ENCODE results near the gene PPP2R5B.

The PPP2R5B gene

GRCh38 chr11:64913171-64913727, 11.2 kb upstream of the PPP2R5B start:
- Mint-ChIP-seq H3K27ac (no peak overlapping the region), H3K36me3 (ENCODE audit: low read depth) (peaks cover 21% of the 10 kb centered on the region), H3K27me3 (ENCODE audit: low read depth) (no peaks in the 10 kb centered on the region), H3K4me1 (peaks cover 9% of the 10 kb centered on the region), H3K9me3 (no peaks in the 10 kb centered on the region), H3K4me3 (peak overlapping the region in 2 of 3 experiments; percentile 46 to 64)
- no peak for TF ChIP-seq CTCF (IDR thresholded peaks at IDR 0.05; ENCODE audit: unreplicated experiment in 3 of 3)

GRCh38 chr11:64914123-64914522, 10.4 kb upstream of the PPP2R5B start:
- no peak overlapping the region for H3K27ac Mint-ChIP-seq
- H3K9me3 Mint-ChIP-seq, result no peaks in the 10 kb centered on the region
- peak overlapping the region; percentile 59 to 79 (median 67) for H3K4me3 Mint-ChIP-seq
- peaks cover 18% of the 10 kb centered on the region for H3K36me3 Mint-ChIP-seq (ENCODE audit: low read depth)
- no peak for TF ChIP-seq CTCF (IDR thresholded peaks at IDR 0.05; ENCODE audit: unreplicated experiment in 3 of 3)
- H3K27me3 Mint-ChIP-seq (ENCODE audit: low read depth), result no peaks in the 10 kb centered on the region
- H3K4me1 Mint-ChIP-seq, result peaks cover 9% of the 10 kb centered on the region

DNA sequence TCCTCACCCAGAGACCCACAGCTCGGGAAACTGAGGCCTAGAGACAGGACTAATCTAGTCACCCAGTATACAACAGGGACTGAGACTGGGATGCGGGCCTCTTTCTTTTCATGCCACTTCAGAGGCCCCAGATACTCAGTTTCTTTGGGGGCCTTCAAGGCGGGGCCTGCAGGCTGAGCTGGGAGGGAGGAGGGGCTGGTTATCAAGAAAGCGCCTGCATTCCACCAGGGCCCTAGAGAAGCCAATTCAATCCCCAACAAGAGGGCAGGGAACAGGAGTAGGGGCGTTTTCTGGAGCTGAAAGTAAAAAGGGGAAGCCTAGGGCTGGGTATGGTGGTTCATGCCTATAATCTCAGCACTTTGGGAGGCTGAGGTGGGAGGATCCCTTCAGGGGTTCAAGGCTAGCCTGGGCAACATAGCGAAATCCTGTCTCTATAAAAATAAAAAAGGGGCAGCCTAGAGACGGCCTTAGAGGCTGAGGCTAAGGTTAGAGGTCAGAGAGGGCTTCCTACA, 9.1 kb upstream of the PPP2R5B start:
- peaks cover 18% of the 10 kb centered on the region for H3K36me3 Mint-ChIP-seq (ENCODE audit: low read depth)
- H3K9me3 Mint-ChIP-seq, result no peaks in the 10 kb centered on the region
- no peak overlapping the region for H3K27ac Mint-ChIP-seq
- TF ChIP-seq CTCF (IDR thresholded peaks at IDR 0.05; ENCODE audit: unreplicated experiment in 3 of 3), result no peak
- H3K4me1 Mint-ChIP-seq, result peaks cover 15% of the 10 kb centered on the region
- H3K27me3 Mint-ChIP-seq (ENCODE audit: low read depth), result no peaks in the 10 kb centered on the region
- peak overlapping the region; percentile 90 to 92 (median 91) for H3K4me3 Mint-ChIP-seq

- Mint-ChIP-seq H3K27me3 (ENCODE audit: low read depth) (no peaks in the 10 kb centered on the region), H3K4me1 (peaks cover 15% of the 10 kb centered on the region), H3K36me3 (ENCODE audit: low read depth) (peaks cover 15% of the 10 kb centered on the region), H3K9me3 (no peaks in the 10 kb centered on the region), H3K27ac (peak overlapping the region; percentile 98 to 99 (median 99)), H3K4me3 (peak overlapping the region; percentile 90 to 92 (median 91))
- TF ChIP-seq CTCF (IDR thresholded peaks at IDR 0.05; ENCODE audit: unreplicated experiment in 3 of 3), result no peak
Measured at GRCh38 chr11:64916040-64916774, 8.3 kb upstream of the PPP2R5B start.

DNA sequence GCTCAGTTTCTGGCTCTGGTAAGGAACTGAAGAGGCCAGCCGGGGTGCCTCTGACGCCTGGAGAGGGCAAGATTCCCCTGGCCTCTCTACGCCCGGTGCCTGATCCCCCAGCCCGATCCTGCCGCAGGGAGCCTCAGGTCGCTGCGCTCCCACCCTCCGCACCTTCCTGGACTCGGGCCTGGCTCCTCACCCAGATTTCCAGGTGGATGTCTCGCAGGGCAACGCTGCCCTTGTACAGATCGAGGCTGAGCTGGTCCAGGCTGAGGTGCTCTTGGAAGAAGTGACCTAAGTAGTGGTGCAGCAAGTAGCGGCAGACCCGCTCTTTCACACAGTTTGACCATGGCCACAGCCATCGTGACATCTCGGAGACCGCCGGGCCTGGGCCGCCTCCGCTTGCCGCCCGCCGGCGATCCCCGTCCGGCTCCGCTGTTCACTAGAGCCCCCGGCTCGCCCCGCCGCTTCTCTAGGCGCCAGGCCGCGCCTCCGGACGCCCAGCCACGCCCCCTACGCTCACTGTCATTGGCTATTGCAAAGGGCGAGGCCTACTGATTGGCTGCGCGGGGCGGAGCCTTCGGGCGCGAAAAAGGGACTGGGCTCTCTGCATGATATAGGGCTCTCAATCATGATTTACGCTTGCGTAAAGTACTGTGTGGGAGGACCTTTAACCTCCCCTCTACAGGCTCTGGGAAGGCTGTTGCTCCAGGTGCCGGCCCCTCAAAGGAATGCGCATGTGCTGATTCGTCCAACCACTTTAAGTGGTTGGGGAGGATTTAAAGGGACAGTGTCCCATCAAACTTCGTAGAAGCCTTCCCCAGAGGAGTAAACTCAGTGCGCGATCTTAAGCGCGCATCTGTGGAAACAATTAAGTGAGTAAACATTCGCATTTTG, 7.5 kb upstream of the PPP2R5B start, which contains the start of gene ATG2A:
Gene ATG2A (minus strand): TSS at position 435 of the 888 bp plus-strand sequence. CDS start 74 bp downstream, at position 361.
- Mint-ChIP-seq H3K4me3 (peak within 1 kb of the TSS; percentile 90 to 92 (median 91)), H3K27me3 (ENCODE audit: low read depth) (no peaks in the 10 kb centered on the region), H3K9me3 (no peaks in the 10 kb centered on the region), H3K27ac (peak within 1 kb of the TSS; percentile 98 to 99 (median 99)), H3K36me3 (ENCODE audit: low read depth) (peaks cover 8% of the 10 kb centered on the region), H3K4me1 (peaks cover 15% of the 10 kb centered on the region)
- TF ChIP-seq CTCF (IDR thresholded peaks at IDR 0.05; ENCODE audit: unreplicated experiment in 3 of 3), result no peak
